K562 (cell line): ENCODE results near the gene ALOXE3. TPM values are rescaled to one million over a fixed set of nuclear protein-coding genes. Genes with fewer than 3 reads are reported as not detected.

Experiments
- ATAC-seq: fragments of 200-7000 bp; cut with Tn5 transposase; 3 replicates; pipeline ENCODE4 v1.9.1; 2020; ENCODE audit warnings: moderate library complexity
- BruUV-seq: library from RNA; stranded (reverse); fragments of 400-500 nt; replicated peaks from 2 replicates; lab custom pipeline; 2021; lab: Mats Ljungman, UMichigan
- CTCF ChIA-PET: fragments of 300-600 bp; formaldehyde crosslinking; extraction: SDS; loops from one replicate; lab custom pipeline; 2021; ENCODE audit warnings: low intra/inter-chr PET ratio; lab: Yijun Ruan, JAX
- POLR2A ChIA-PET: fragments of 300-600, 350-650 bp; sonication (Branson Sonifier 250); formaldehyde crosslinking; extraction: SDS; loops from one replicate; lab custom pipeline; 2021; ENCODE audit warnings: antibody characterized with exemption, inconsistent platforms; lab: Yijun Ruan, JAX
- DNase-seq, 4 experiments: peaks; one replicate each; pipeline versions ENCODE4 v3.0.0 to v3.0.0-alpha.2; 2011 to 2018; ENCODE audit warnings: low spot score in 3 of 4, mixed read lengths in 3 of 4; ENCODE audit errors: extremely low read depth in 1 of 4
- FAIRE-seq: peaks from 2 replicates; lab custom pipeline; 2011; peaks lifted over from hg19 to GRCh38; lab: Jason Lieb, UNC
- H2AFZ ChIP-seq: 2 replicates; pipeline ENCODE4 v1.6.0; 2011; ENCODE audit warnings: low read depth, low read length, control low read depth, inconsistent platforms
- H3K27ac ChIP-seq: fragments of 200-600 bp; 3 replicates; pipeline ENCODE4 v1.8.0; 2011; ENCODE audit warnings: low read depth, mild to moderate bottlenecking, control low read depth, inconsistent platforms, low read length, moderate library complexity, mixed read lengths; ENCODE audit errors: extremely low read depth
- H3K27me3 ChIP-seq, 2 experiments: fragments of 300-600 bp in 1 of 2; 2 replicates in 1 of 2; 3 replicates in 1 of 2; pipeline versions ENCODE4 v1.6.0 to v1.8.0; 2011; ENCODE audit warnings: inconsistent platforms in 2 of 2, low read length in 2 of 2, mild to moderate bottlenecking in 1 of 2, mixed read lengths in 1 of 2, moderate library complexity in 1 of 2; ENCODE audit not compliant: control insufficient read depth in 2 of 2, insufficient read depth in 2 of 2
- H3K36me3 ChIP-seq: fragments of 300-600 bp; 3 replicates; pipeline ENCODE4 v1.8.0; 2011; ENCODE audit warnings: mild to moderate bottlenecking, low read length, inconsistent platforms; ENCODE audit not compliant: control insufficient read depth, insufficient read depth
- H3K4me1 ChIP-seq, 2 experiments: fragments of 200-600 bp in 1 of 2; replicated peaks in 1 of 2; 2 replicates in 1 of 2; 3 replicates in 1 of 2; pipeline versions ENCODE4 v1.5.1 to v1.8.0; 2011; ENCODE audit warnings: inconsistent platforms in 2 of 2, low read length in 2 of 2, mild to moderate bottlenecking in 1 of 2, mixed read lengths in 1 of 2, moderate library complexity in 1 of 2; ENCODE audit not compliant: control insufficient read depth in 2 of 2, insufficient read depth in 2 of 2
- H3K4me2 ChIP-seq: 2 replicates; pipeline ENCODE4 v1.6.1; 2011; ENCODE audit warnings: low read length, control low read depth, inconsistent platforms, mixed read lengths; ENCODE audit not compliant: insufficient read depth
- H3K4me3 ChIP-seq: fragments of 200-600 bp; sonication (generic), shearing (Covaris generic); 2 replicates; pipeline ENCODE4 v1.5.1; 2016; ENCODE audit warnings: control low read depth, inconsistent platforms
- H3K79me2 ChIP-seq: fragments of 200-600 bp; 3 replicates; pipeline ENCODE4 v1.8.0; 2011; ENCODE audit warnings: low read length, inconsistent platforms; ENCODE audit not compliant: control insufficient read depth, insufficient read depth
- H3K9ac ChIP-seq, 2 experiments: 2 replicates each; pipeline versions ENCODE4 v1.6.0 to v1.6.1; 2011; ENCODE audit warnings: low read depth in 2 of 2, low read length in 2 of 2, control low read depth in 1 of 2, inconsistent platforms in 1 of 2, mild to moderate bottlenecking in 1 of 2, mixed read lengths in 1 of 2; ENCODE audit not compliant: insufficient read depth in 1 of 2
- H3K9me1 ChIP-seq: one replicate; pipeline ENCODE4 v1.6.0; 2011; ENCODE audit warnings: inconsistent platforms, mild to moderate bottlenecking, low read length, moderate library complexity; ENCODE audit not compliant: control insufficient read depth, insufficient read depth
- H3K9me3 ChIP-seq: replicated peaks from 2 replicates; pipeline ENCODE4 v1.5.1; 2011; ENCODE audit warnings: low read depth, low read length, inconsistent platforms; ENCODE audit not compliant: control insufficient read depth, insufficient read depth
- H4K20me1 ChIP-seq: replicated peaks from 2 replicates; pipeline ENCODE4 v1.6.1; 2011; ENCODE audit warnings: low read length, inconsistent platforms, mixed read lengths; ENCODE audit not compliant: control insufficient read depth, insufficient read depth
- ARID3A ChIP-seq: IDR thresholded peaks from 2 replicates; pipeline ENCODE4 v1.6.1; 2012; ENCODE audit warnings: low read depth, low read length, improper control_type of control experiment, borderline replicate concordance
- ATF7 ChIP-seq: fragments of 450-650 bp; IDR thresholded peaks from 2 replicates; pipeline ENCODE4 v1.7.1; 2014; ENCODE audit warnings: mild to moderate bottlenecking, moderate library complexity
- BDP1 ChIP-seq: IDR thresholded peaks from 3 replicates; pipeline ENCODE4 v1.6.1; 2011; ENCODE audit not compliant: insufficient read length, insufficient read depth
- CHAMP1 ChIP-seq: fragments of 450-650 bp; IDR thresholded peaks from 2 replicates; pipeline ENCODE4 v1.6.1; 2016; ENCODE audit warnings: mild to moderate bottlenecking
- ETV5 ChIP-seq: sonication (generic); formaldehyde crosslinking; IDR thresholded peaks from 2 replicates; pipeline ENCODE4 v1.4.0; 2020; ENCODE audit warnings: low read depth, mild to moderate bottlenecking, missing genetic modification reagents
- FIP1L1 ChIP-seq: fragments of 200-400 bp; formaldehyde crosslinking; IDR thresholded peaks from 2 replicates; pipeline ENCODE4 v1.6.1; 2018; ENCODE audit warnings: mild to moderate bottlenecking, low read depth, low read length; ENCODE audit not compliant: poor library complexity, severe bottlenecking
- HES1 ChIP-seq: fragments of 450-650 bp; IDR thresholded peaks from 2 replicates; pipeline ENCODE4 v1.6.1; 2016; ENCODE audit warnings: low read depth, mild to moderate bottlenecking, moderate library complexity
- HNRNPH1 ChIP-seq: fragments of 200-400 bp; formaldehyde crosslinking; optimal IDR thresholded peaks from 2 replicates; pipeline ENCODE3; 2017; ENCODE audit warnings: low read depth, mild to moderate bottlenecking, low read length, moderate library complexity
- JUND ChIP-seq, 2 experiments: IDR thresholded peaks; 2 replicates in 1 of 2; 3 replicates in 1 of 2; pipeline ENCODE4 v1.6.1; 2011; ENCODE audit warnings: borderline replicate concordance in 2 of 2, low read depth in 2 of 2, low read length in 2 of 2, improper control_type of control experiment in 1 of 2, missing biosample characterization in 1 of 2, missing genetic modification characterization in 1 of 2, missing genetic modification reagents in 1 of 2
- SMC3 ChIP-seq: conservative IDR thresholded peaks from 2 replicates; pipeline ENCODE4 v1.6.1; 2011; ENCODE audit warnings: low read depth, low read length, improper control_type of control experiment; ENCODE audit not compliant: insufficient read depth
- SPI1 ChIP-seq: IDR thresholded peaks from 2 replicates; pipeline ENCODE4 v1.6.1; 2011; ENCODE audit warnings: low read depth, low read length, control low read depth, borderline replicate concordance
- TCF7L2 ChIP-seq: fragments of 150-350 bp; IDR thresholded peaks from 2 replicates; pipeline ENCODE4 v1.6.1; 2016; ENCODE audit warnings: low read depth, mild to moderate bottlenecking, low read length, moderate library complexity
- XRCC3 ChIP-seq: fragments of 450-650 bp; IDR thresholded peaks from 2 replicates; pipeline ENCODE4 v1.6.1; 2017; ENCODE audit warnings: mild to moderate bottlenecking, moderate library complexity
- ZBTB7A ChIP-seq: IDR thresholded peaks from 2 replicates; pipeline ENCODE4 v1.6.1; 2011; ENCODE audit warnings: low read depth, mild to moderate bottlenecking, low read length, moderate library complexity, borderline replicate concordance; ENCODE audit not compliant: control insufficient read depth
- ZNF184 ChIP-seq: sonication (generic); formaldehyde crosslinking; IDR thresholded peaks from 2 replicates; pipeline ENCODE4 v1.5.0; 2020; ENCODE audit warnings: missing genetic modification reagents
- WGBS: fragments of 100-300 bp; shearing (Covaris generic); methylation state at CpG from one replicate; pipeline ENCODE4 v1.1.6; 2016; ENCODE audit warnings: low coverage, mixed read lengths; ENCODE audit not compliant: insufficient coverage; ENCODE audit errors: missing lambda C conversion rate; 5-methylcytosine and 5-hydroxymethylcytosine counted together
- in situ Hi-C: fragments of 300-500 bp; cut with MboI; formaldehyde crosslinking; loops from 4 replicates; pipeline ENCODE4 v1.15.0; 2018; ENCODE audit warnings: inconsistent platforms, mixed read lengths
- intact Hi-C: fragments of 100-400 bp; cut with micrococcal nuclease; formaldehyde crosslinking; loops from 2 replicates; pipeline ENCODE4 v1.14.2; 2022
- polyA plus RNA-seq, 8 experiments: library from polyadenylated mRNA; depleted of rRNA in 4 of 8; stranded (reverse) in 5 of 8; unstranded in 3 of 8; fragments of >200 nt; fragmentation: Nextera tagmentation in 2 of 8; fragmentation: Illumina TruSeq in 1 of 8; extraction: Ambion mirVana in 2 of 8; extraction: Trizol in 1 of 8; gene quantifications; 2 replicates each; pipeline versions ENCODE4 v1.2.1 to v1.2.3, GENCODE V29; 2011 to 2014; ENCODE audit warnings: inconsistent platforms in 1 of 8, missing spikeins in 1 of 8
- total RNA-seq, 7 experiments: library from RNA; depleted of rRNA in 6 of 7; stranded (reverse); fragments of >200 nt in 6 of 7; fragmentation: Illumina TruSeq in 2 of 7; extraction: Trizol in 2 of 7; gene quantifications; 2 replicates each; pipeline versions ENCODE4 v1.2.1 to v1.2.3, GENCODE V29; 2011 to 2021; ENCODE audit warnings: low replicate concordance in 1 of 7

Gene ALOXE3
- total and polyA plus RNA-seq, 9 of the 15 experiments (the other 6 are each of a cell fraction or from before 2014, with no cell fraction given), result 0.04 TPM; not detected in 8

GRCh38 chr17:8155996-8156245 lies 37.6 kb upstream of the ALOXE3 start (continued):
- TF ChIP-seq CHAMP1, result no peak

- Histone ChIP-seq H4K20me1 (0 out of 2 replicates have a peak, but pooled peaks cover 4% of the 10 kb centered on the region), H3K4me3 (peak overlapping the region; percentile 52), H3K79me2 (peaks cover 50% of the 10 kb centered on the region), H3K4me2 (peak overlapping the region; percentile 90), H3K9me3 (no peaks in the 10 kb centered on the region), H3K4me1 (peaks cover 35 to 72% of the 10 kb centered on the region in 2 experiments), H2AFZ (no peak overlapping the region), H3K36me3 (peaks cover 15% of the 10 kb centered on the region; the same call in 2 of the 3 replicates), H3K27ac (peak overlapping the region; percentile 94), H3K9me1 (no peaks in the 10 kb centered on the region), H3K27me3 (no peaks in the 10 kb centered on the region), H3K9ac (peak overlapping the region; percentile 73 to 95)
- POLR2A ChIA-PET, result interaction anchor here (0.6 to 8.6 kb wide), 7 partner anchors 9 to 873 kb away, joined by 3 to 105 read pairs (median 3); partner anchors contain the start of gene AURKB
- DNase-seq, result no peak
- TSS peak; percentile 27 for BruUV-seq
- in situ Hi-C loops, result no loop called here
- 34% methylated on average over 11 of the region's 14 CpGs for WGBS
- CTCF ChIA-PET, result no interaction called here
- FAIRE-seq, result no peak
- intact Hi-C loops, result no loop called here
- no peak for ATAC-seq
- TF ChIP-seq ETV5 (no peak), FIP1L1 (no peak), XRCC3 (no peak), BDP1 (no peak), TCF7L2 (no peak), ZBTB7A (0 out of 2 replicates have a peak, but pooled peaks have one; percentile 4), SMC3 (no peak), ZNF184 (no peak), ARID3A (no peak), SPI1 (0 out of 2 replicates have a peak, but pooled peaks have one; percentile 27), ATF7 (no peak), JUND (IDR thresholded peaks at IDR 0.05; ENCODE audit: borderline replicate concordance, low read depth, low read length) (no peak), JUND (tag; IDR thresholded peaks at IDR 0.05; ENCODE audit: borderline replicate concordance, low read depth, low read length) (no peak), HNRNPH1 (no peak), HES1 (no peak)
Observed at GRCh38 chr17:8155231-8155995, 37.1 kb upstream of the ALOXE3 start.
